Transverse colon (tissue), 4 donors: ENCODE measurements around the gene COL23A1. TPM values are rescaled to one million over a fixed set of nuclear protein-coding genes. Genes with fewer than 3 reads are reported as not detected.

Experiments
- DNase-seq: peaks from one replicate; pipeline ENCODE4 v3.0.0-alpha.2; 2019
- H3K27ac ChIP-seq, 4 donors: fragments of 200-600 bp; sonication (generic); 2 replicates each; pipeline ENCODE4 v1.5.1; 2016 to 2018; ENCODE audit warnings: inconsistent platforms in 4 of 4
- H3K27me3 ChIP-seq: fragments of 200-600 bp; sonication (generic); 2 replicates; pipeline ENCODE4 v1.5.1; 2017; ENCODE audit warnings: inconsistent platforms
- H3K36me3 ChIP-seq, 4 donors: fragments of 200-600 bp; sonication (generic); 2 replicates each; pipeline ENCODE4 v1.5.1; 2017 to 2019; ENCODE audit warnings: inconsistent platforms in 4 of 4
- H3K4me1 ChIP-seq, 4 donors: fragments of 200-600 bp; sonication (generic); 2 replicates each; pipeline ENCODE4 v1.5.1; 2017 to 2020; ENCODE audit warnings: inconsistent platforms in 4 of 4
- H3K4me3 ChIP-seq, 4 donors: fragments of 200-600 bp; sonication (generic); 1 replicate in 1 of 4; 2 replicates in 3 of 4; pipeline versions ENCODE4 v1.5.1 to v1.6.1; 2017 to 2019; ENCODE audit warnings: inconsistent platforms in 4 of 4
- H3K9me3 ChIP-seq, 2 donors: fragments of 200-600 bp; sonication (generic); 2 replicates each; pipeline ENCODE4 v1.5.1; 2017 to 2019; ENCODE audit warnings: inconsistent platforms in 2 of 2
- EP300 ChIP-seq: sonication (generic); formaldehyde crosslinking; IDR thresholded peaks from one replicate; pipeline ENCODE4 v1.6.1; 2017; ENCODE audit warnings: antibody characterized with exemption, low read depth
- POLR2A ChIP-seq: fragments of 450-650 bp; IDR thresholded peaks from one replicate; pipeline ENCODE4 v1.6.1; 2016; ENCODE audit warnings: antibody characterized with exemption, mild to moderate bottlenecking, moderate library complexity
- POLR2AphosphoS5 ChIP-seq, 3 donors: sonication (generic); formaldehyde crosslinking; IDR thresholded peaks; one replicate each; pipeline ENCODE4 v1.6.1; 2016; ENCODE audit warnings: antibody characterized with exemption in 3 of 3
- WGBS, 2 donors: methylation state at CpG; one replicate each; pipeline ENCODE4 v1.1.5; 2018; ENCODE audit warnings: low coverage in 1 of 2; 5-methylcytosine and 5-hydroxymethylcytosine counted together
- in situ Hi-C, 4 donors: fragments of 200-750 bp; cut with MboI; loops; one replicate each; pipeline versions ENCODE4 v1.15.0 to v1.15.1; 2017; ENCODE audit warnings: low sequenced_read_pairs in 3 of 4, low pct_ligation_motif_present in 1 of 4, low pct_unique_long_range_greater_than_20kb in 1 of 4
- intact Hi-C: fragments of 100-400 bp; cut with DNase I; formaldehyde crosslinking; loops from one replicate; pipeline ENCODE4 v1.15.1; 2023; ENCODE audit warnings: low total_unique reads
- total RNA-seq, 4 donors: library from RNA; depleted of rRNA; stranded (reverse); fragments of >200 nt; gene quantifications; one replicate each; pipeline ENCODE4 v1.1.0, GENCODE V29; 2016
- TF ChIP-seq, protein P1 (sequence below), 5 experiments: fragments of 200-600 bp in 3 of 5; fragments of 450-650 bp in 2 of 5; sonication (generic) in 3 of 5; IDR thresholded peaks; 1 replicate in 2 of 5; 2 replicates in 3 of 5; pipeline ENCODE4 v1.5.1; 2016 to 2017; ENCODE audit warnings: antibody characterized with exemption in 5 of 5, inconsistent platforms in 3 of 5, mild to moderate bottlenecking in 2 of 5, moderate library complexity in 1 of 5

COL23A1 gene
- total RNA-seq, 4 donors from 2014 or later, result 0.14 to 2.2 (median 1.4) TPM; not detected in 1

DNA sequence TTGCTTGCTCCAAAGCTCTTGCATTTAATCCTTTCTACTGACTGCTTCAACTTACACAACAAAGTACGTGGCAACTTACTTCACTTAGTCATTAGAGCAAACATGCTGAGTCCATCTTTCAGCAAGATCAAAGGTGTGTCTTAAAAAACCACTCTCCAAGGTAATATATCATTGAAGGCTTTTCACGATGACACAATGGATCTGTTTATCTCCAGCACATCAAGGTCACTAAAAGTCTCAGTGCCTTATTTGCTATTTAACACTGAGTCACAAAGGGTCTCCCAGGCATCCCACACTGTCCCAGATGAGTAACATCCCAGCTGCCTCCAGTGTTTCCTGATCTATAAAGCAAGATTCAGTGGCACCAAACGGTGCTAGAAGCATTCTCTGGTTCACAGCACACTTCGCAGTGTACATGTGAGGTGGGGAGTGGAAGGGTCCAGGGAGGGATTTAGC, 40.3 kb upstream of the COL23A1 start:
- H3K9me3 ChIP-seq, result no peaks in the 10 kb centered on the region

DNA sequence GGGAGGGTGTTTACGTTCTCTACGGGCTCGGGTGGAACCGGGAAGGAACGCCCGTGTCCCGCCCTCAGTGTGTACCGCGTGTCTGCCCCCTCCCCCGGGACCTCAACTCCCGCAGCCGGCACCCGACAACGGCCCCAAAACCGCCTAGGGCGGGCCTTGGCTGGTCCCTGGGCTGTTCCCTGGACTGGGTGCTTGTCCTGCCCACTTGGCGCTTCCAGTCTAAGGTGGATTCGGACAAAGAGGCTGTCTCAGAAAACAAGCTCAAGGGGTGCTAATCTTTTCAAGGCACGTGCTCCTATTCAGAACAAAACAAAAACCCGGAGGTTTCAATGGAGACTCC, 37.0 kb upstream of the COL23A1 start:
- H3K4me3 ChIP-seq, result peak overlapping the region; percentile 26 to 97 (median 79)
- H3K27ac ChIP-seq, result peak overlapping the region; percentile 94 to 99 (median 97)
- TF ChIP-seq POLR2AphosphoS5 (IDR thresholded peaks at IDR 0.05) (no peak), EP300 (no peak), POLR2A (no peak)
- TF ChIP-seq, protein P1, sequence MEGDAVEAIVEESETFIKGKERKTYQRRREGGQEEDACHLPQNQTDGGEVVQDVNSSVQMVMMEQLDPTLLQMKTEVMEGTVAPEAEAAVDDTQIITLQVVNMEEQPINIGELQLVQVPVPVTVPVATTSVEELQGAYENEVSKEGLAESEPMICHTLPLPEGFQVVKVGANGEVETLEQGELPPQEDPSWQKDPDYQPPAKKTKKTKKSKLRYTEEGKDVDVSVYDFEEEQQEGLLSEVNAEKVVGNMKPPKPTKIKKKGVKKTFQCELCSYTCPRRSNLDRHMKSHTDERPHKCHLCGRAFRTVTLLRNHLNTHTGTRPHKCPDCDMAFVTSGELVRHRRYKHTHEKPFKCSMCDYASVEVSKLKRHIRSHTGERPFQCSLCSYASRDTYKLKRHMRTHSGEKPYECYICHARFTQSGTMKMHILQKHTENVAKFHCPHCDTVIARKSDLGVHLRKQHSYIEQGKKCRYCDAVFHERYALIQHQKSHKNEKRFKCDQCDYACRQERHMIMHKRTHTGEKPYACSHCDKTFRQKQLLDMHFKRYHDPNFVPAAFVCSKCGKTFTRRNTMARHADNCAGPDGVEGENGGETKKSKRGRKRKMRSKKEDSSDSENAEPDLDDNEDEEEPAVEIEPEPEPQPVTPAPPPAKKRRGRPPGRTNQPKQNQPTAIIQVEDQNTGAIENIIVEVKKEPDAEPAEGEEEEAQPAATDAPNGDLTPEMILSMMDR (IDR thresholded peaks at IDR 0.05), result no peak
- WGBS, 2 donors, result 10% methylated on average over 11 of the region's 20 CpGs; no CpG with 5 or more reads in 1 of the 2 donors
- intact Hi-C loops (no loop called here), in situ Hi-C loops (no loop called here)
- H3K9me3 ChIP-seq, result no peaks in the 10 kb centered on the region
- H3K36me3 ChIP-seq, result peaks cover 0 to 4% (median 1%) of the 10 kb centered on the region in 4 donors
- H3K4me1 ChIP-seq, result peaks cover 7 to 28% (median 22%) of the 10 kb centered on the region in 4 donors
- no peak for DNase-seq
- H3K27me3 ChIP-seq, result no peaks in the 10 kb centered on the region

More for the DNA sequence above, 40.3 kb upstream of the COL23A1 start:
- Histone ChIP-seq H3K4me3 (no peak overlapping the region), H3K27ac (no peak overlapping the region), H3K27me3 (no peaks in the 10 kb centered on the region), H3K36me3 (no peaks in the 10 kb centered on the region), H3K4me1 (peaks cover 0 to 4% (median under 1%) of the 10 kb centered on the region in 4 donors)
- in situ Hi-C loops, result no loop called here
- TF ChIP-seq EP300, result no peak
- TF ChIP-seq, protein P1 (IDR thresholded peaks at IDR 0.05), result no peak
- TF ChIP-seq POLR2A, result no peak
- WGBS, 2 donors, result 11 to 33% methylated on average over 2 to 4 of the region's 4 CpGs
- intact Hi-C loops, result no loop called here
- DNase-seq, result no peak

DNA sequence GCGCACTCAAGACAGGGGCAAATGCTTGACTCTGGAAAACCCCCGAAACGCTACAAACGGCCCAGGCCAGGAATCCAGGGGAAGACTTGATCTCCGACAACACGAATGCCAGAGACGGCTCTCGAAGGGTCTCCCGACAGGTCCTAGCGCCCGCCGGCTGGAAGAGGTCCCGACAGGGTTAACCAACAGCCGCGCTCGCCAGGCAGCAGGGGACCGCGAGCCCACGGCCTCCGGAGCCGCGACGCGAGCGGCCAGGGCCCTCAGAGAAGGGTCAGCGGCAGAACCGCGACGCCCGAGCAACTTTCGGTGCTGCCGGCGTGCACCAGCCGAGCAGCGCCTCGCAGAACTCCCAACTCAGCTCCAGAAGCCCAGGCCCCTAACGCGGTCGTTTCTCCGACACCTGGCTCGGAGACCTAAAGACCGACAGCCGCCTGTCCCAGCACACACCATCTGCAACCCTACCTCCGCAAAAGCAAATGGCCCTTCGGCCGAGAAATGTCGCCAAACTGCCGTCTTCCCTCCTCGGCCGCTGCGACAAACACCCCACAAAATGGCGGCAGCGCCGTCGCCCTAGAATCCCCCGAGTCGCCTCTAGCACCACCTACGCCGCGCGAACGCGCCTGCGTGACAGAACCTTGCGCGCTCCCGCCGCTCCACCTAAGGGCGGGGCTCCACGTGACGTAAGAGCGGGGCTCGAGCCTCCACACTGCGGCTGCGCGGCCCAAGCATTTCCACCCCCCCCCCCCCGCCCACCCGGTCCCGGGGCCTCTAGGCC, 36.5 kb upstream of the COL23A1 start, which contains the start of gene CLK4:
Gene CLK4 (minus strand): TSS at position 567 of the 775 bp plus-strand sequence. CDS start 3,634 bp downstream, outside the sequence.
- H3K36me3 ChIP-seq, result peaks cover 0 to 9% (median 4%) of the 10 kb centered on the region in 4 donors
- peak; percentile 97 for DNase-seq
- H3K4me1 ChIP-seq, result peaks cover 7 to 31% (median 22%) of the 10 kb centered on the region in 4 donors
- peak within 1 kb of the TSS; percentile 56 to 97 (median 79) for H3K4me3 ChIP-seq
- no peaks in the 10 kb centered on the region for H3K27me3 ChIP-seq
- no peaks in the 10 kb centered on the region for H3K9me3 ChIP-seq
- WGBS, 2 donors, result 0% methylated on average over 53 of the region's 79 CpGs; no CpG with 5 or more reads in 1 of the 2 donors
- intact Hi-C loops (no loop called here), in situ Hi-C loops (no loop called here)
- H3K27ac ChIP-seq, result peak within 1 kb of the TSS; percentile 94 to 99 (median 97)
- TF ChIP-seq POLR2A, result peak; percentile 79
- TF ChIP-seq, protein P1 (IDR thresholded peaks at IDR 0.05), result no peak
- TF ChIP-seq POLR2AphosphoS5 (IDR thresholded peaks at IDR 0.05), result peak; percentile 78 to 84 (median 83)
- no peak for TF ChIP-seq EP300

DNA sequence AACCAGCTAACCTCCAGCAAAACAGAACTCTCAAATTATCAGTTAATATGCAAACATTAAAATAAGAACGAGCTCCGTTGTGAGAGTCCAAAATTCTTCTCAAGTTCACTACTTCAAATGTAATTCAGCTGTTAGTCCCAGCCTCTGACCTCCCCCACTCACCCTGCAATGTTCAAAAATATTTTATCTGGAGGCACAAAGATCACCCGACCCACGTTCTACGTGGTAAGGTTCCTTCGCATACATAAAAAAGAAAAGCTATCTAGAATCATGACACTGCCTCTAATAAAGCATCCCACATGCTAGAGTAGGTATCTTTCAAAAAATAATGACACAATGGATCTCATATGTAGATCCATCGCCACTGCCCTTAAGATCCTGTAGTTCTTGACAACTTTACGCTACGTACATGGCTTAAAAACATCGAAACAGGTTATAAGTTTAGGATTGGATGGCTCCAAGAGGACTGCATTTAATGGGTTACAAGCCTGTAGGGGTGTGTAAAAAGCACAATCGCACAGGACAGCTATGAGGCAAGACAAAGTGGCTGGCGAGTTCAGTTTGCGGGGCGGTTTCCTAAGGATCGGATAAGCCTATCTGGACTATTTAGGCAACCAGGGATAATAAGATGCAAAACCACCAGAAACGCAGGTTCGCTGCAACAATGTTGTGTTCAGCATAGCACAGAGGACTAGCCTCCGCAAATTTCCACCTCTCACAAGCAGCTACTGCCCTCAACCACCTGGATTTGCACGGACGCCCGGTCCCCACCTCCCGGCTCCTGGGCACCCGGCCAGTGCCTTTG, 35.7 kb upstream of the COL23A1 start:
- Histone ChIP-seq H3K9me3 (no peaks in the 10 kb centered on the region), H3K27me3 (no peaks in the 10 kb centered on the region), H3K27ac (peak overlapping the region; percentile 94 to 99 (median 97)), H3K36me3 (peaks cover 0 to 17% (median 8%) of the 10 kb centered on the region in 4 donors), H3K4me1 (peaks cover 7 to 37% (median 22%) of the 10 kb centered on the region in 4 donors), H3K4me3 (peak overlapping the region; percentile 56 to 97 (median 79))
- TF ChIP-seq EP300, result no peak
- TF ChIP-seq POLR2AphosphoS5 (IDR thresholded peaks at IDR 0.05), result no peak
- TF ChIP-seq, protein P1 (IDR thresholded peaks at IDR 0.05), result no peak
- TF ChIP-seq POLR2A, result peak; percentile 6
- DNase-seq, result no peak
- in situ Hi-C loops, result no loop called here
- WGBS, 2 donors, result 0% methylated on average over 7 to 21 of the region's 23 CpGs
- intact Hi-C loops, result no loop called here
